Left cardiac atrium (tissue), 2 donors: ENCODE results near the gene OR2L13. TPM values are rescaled to one million over a fixed set of nuclear protein-coding genes. Genes with fewer than 3 reads are reported as not detected.

Experiments
- total RNA-seq, 2 donors: library from RNA; stranded (reverse); fragmentation: NEBNext Ultra II Directional; extraction: Animal tissue kit (Norgen Biotek cat#: 25700); gene quantifications; one replicate each; pipeline ENCODE4 v1.2.1, GENCODE V29; 2021
- donor health status: DM: no; HTN: yes; CAD: no; lungs with severe emphysema.
- donor health status: DM: yes; HTN: yes; CAD: no.

OR2L13 gene
- total RNA-seq, 2 donors from 2014 or later: not detected

Other genes with a start within 250 kb of the OR2L13 start
- gene TRIM58, start 238.0 kb upstream of the OR2L13 start, total RNA-seq: under 1 TPM; 0.32 to 0.60 TPM
- gene OR2W3, start 199.6 kb upstream of the OR2L13 start, total RNA-seq: under 1 TPM in 1 of 2 donors, not detected in 1; 0.26 TPM
- gene OR2T8, start 174.9 kb upstream of the OR2L13 start, total RNA-seq: not detected
- not detected for gene OR2AJ1, start 170.3 kb upstream of the OR2L13 start, total RNA-seq
- gene OR2L8, start 146.3 kb upstream of the OR2L13 start, total RNA-seq: not detected
- not detected for gene OR2AK2, start 130.0 kb upstream of the OR2L13 start, total RNA-seq
- gene OR2L5, start 81.5 kb upstream of the OR2L13 start, total RNA-seq: not detected
- gene OR2L2, start 65.1 kb upstream of the OR2L13 start, total RNA-seq: under 1 TPM in 1 of 2 donors, not detected in 1; 0.05 TPM
- not detected for gene OR2L3, start 48.3 kb upstream of the OR2L13 start, total RNA-seq
- gene OR2M5, start 50.0 kb downstream of the OR2L13 start, total RNA-seq: not detected
- gene OR2M2, start 79.6 kb downstream of the OR2L13 start, total RNA-seq: not detected
- gene OR2M3, start 102.1 kb downstream of the OR2L13 start, total RNA-seq: not detected
- not detected for gene OR2M4, start 136.2 kb downstream of the OR2L13 start, total RNA-seq
- not detected for gene OR2T33, start 182.8 kb downstream of the OR2L13 start, total RNA-seq
- gene OR2T12, start 208.2 kb downstream of the OR2L13 start, total RNA-seq: not detected
- not detected for gene OR2M7, start 229.4 kb downstream of the OR2L13 start, total RNA-seq